Spleen (tissue), 11 donors: ENCODE data around the gene NUSAP1. TPM values are rescaled to one million over a fixed set of nuclear protein-coding genes. Genes with fewer than 3 reads are reported as not detected.

Source experiments
- DNase-seq: peaks from one replicate; pipeline ENCODE4 v3.0.0-alpha.2; 2020
- H3K27ac ChIP-seq, 8 donors: fragments of 200-600 bp; sonication (generic) in 7 of 8; 1 replicate in 4 of 8; 2 replicates in 4 of 8; pipeline versions ENCODE4 v1.5.0 to v1.8.0; 2016 to 2021; ENCODE audit warnings: inconsistent platforms in 4 of 8, mild to moderate bottlenecking in 4 of 8, moderate library complexity in 1 of 8
- H3K27me3 ChIP-seq, 7 donors: fragments of 200-600 bp; sonication (generic) in 6 of 7; replicated peaks in 1 of 7; 1 replicate in 4 of 7; 2 replicates in 3 of 7; pipeline versions ENCODE4 v1.5.0 to v1.8.0; 2016 to 2021; ENCODE audit warnings: inconsistent platforms in 3 of 7, mild to moderate bottlenecking in 1 of 7
- H3K36me3 ChIP-seq, 6 donors: fragments of 200-600 bp; sonication (generic) in 5 of 6; 1 replicate in 4 of 6; 2 replicates in 2 of 6; pipeline versions ENCODE4 v1.5.0 to v1.8.0; 2016 to 2021; ENCODE audit warnings: inconsistent platforms in 2 of 6
- H3K4me1 ChIP-seq, 6 donors: fragments of 200-600 bp; sonication (generic) in 5 of 6; 1 replicate in 3 of 6; 2 replicates in 3 of 6; pipeline versions ENCODE4 v1.5.0 to v1.8.0; 2016 to 2021; ENCODE audit warnings: inconsistent platforms in 3 of 6
- H3K4me3 ChIP-seq, 8 donors: fragments of 200-600 bp; sonication (generic) in 7 of 8; 1 replicate in 4 of 8; 2 replicates in 4 of 8; pipeline versions ENCODE4 v1.5.0 to v1.8.0; 2016 to 2021; ENCODE audit warnings: inconsistent platforms in 4 of 8, mild to moderate bottlenecking in 4 of 8, moderate library complexity in 2 of 8
- H3K9me3 ChIP-seq, 8 donors: fragments of 200-600 bp; sonication (generic) in 7 of 8; 1 replicate in 4 of 8; 2 replicates in 4 of 8; pipeline versions ENCODE4 v1.5.0 to v1.8.0; 2016 to 2021; ENCODE audit warnings: inconsistent platforms in 4 of 8
- CTCF ChIP-seq, 11 experiments: fragments of 200-600 bp in 7 of 11; fragments of 450-650 bp in 4 of 11; sonication (generic) in 4 of 11; IDR thresholded peaks in 8 of 11; conservative IDR thresholded peaks in 3 of 11; 1 replicate in 7 of 11; 2 replicates in 4 of 11; pipeline versions ENCODE4 v1.4.0 to v1.8.0; 2016 to 2021; ENCODE audit warnings: antibody characterized with exemption in 11 of 11, inconsistent platforms in 4 of 11, mild to moderate bottlenecking in 1 of 11
- POLR2A ChIP-seq, 3 donors: fragments of 450-650 bp; IDR thresholded peaks; one replicate each; pipeline ENCODE4 v1.5.1; 2017; ENCODE audit warnings: antibody characterized with exemption in 3 of 3, mild to moderate bottlenecking in 1 of 3
- POLR2AphosphoS5 ChIP-seq, 3 donors: sonication (generic); formaldehyde crosslinking; IDR thresholded peaks; one replicate each; pipeline ENCODE4 v1.5.1; 2017; ENCODE audit warnings: antibody characterized with exemption in 3 of 3
- WGBS, 5 donors: extraction: QIAGEN DNeasy Blood & Tissue Kit in 3 of 5; methylation state at CpG; one replicate each; pipeline versions ENCODE4 v1.1.5 to v1.1.7; 2013 to 2018; 5-methylcytosine and 5-hydroxymethylcytosine counted together
- intact Hi-C: fragments of 100-400 bp; cut with DNase I; formaldehyde crosslinking; loops from one replicate; pipeline ENCODE4 v1.15.0; 2023; ENCODE audit warnings: low total_unique reads
- polyA plus RNA-seq, 3 donors: library from polyadenylated mRNA; stranded (reverse); fragments of 200-250 nt; gene quantifications; one replicate each; pipeline ENCODE4 v1.2.1, GENCODE V29; 2013
- total RNA-seq, 7 donors: library from RNA; depleted of rRNA in 3 of 7; stranded (reverse); fragments of >200 nt in 3 of 7; fragmentation: NEBNext Ultra II Directional in 4 of 7; extraction: Animal tissue kit (Norgen Biotek cat#: 25700) in 4 of 7; gene quantifications; one replicate each; pipeline versions ENCODE4 v1.1.0 to v1.2.1, GENCODE V29; 2016 to 2021
- donor health status: healthy with polysubstance abuse.
- donor health status: DM: no; HTN: no; CAD: no; lungs with moderate emphysema.
- donor health status: DM: no; HTN: no; CAD: no.
- donor health status: Bipolar disorder and iron deficiency.
- donor health status: healthy.
- donor health status: DM: no; HTN: no; CAD: no.
- donor health status: DM: yes; HTN: yes; CAD: no.

Gene NUSAP1
- total and polyA plus RNA-seq, 10 donors = 4.0 to 47.5 (median 17.3) TPM

GRCh38 chr15:41334293-41335120 lies 1.8 kb downstream of the NUSAP1 start:
- H3K27ac ChIP-seq = peak overlapping the region in 3 of 8 donors; percentile 85 to 88 (median 86)
- TF ChIP-seq POLR2AphosphoS5 (IDR thresholded peaks at IDR 0.05) (no peak), CTCF (IDR thresholded peaks at IDR 0.05 in 8 of 11, conservative IDR thresholded peaks at IDR 0.05 in 3 of 11) (no peak), POLR2A (IDR thresholded peaks at IDR 0.05) (no peak)
- 72 to 88% (median 78%) methylated on average over 12 of the region's 12 CpGs for WGBS, 5 donors
- intact Hi-C loops = no loop called here
- DNase-seq = no peak
- H3K36me3 ChIP-seq = no peaks in the 10 kb centered on the region
- H3K4me1 ChIP-seq = peaks cover 12 to 51% (median 23%) of the 10 kb centered on the region in 6 donors
- no peaks in the 10 kb centered on the region for H3K27me3 ChIP-seq
- H3K9me3 ChIP-seq = no peaks in the 10 kb centered on the region
- H3K4me3 ChIP-seq = peak overlapping the region in 4 of 8 donors; percentile 94 to 100 (median 98)

- no peak overlapping the region for H3K27ac ChIP-seq
- H3K9me3 ChIP-seq = no peaks in the 10 kb centered on the region
- TF ChIP-seq POLR2AphosphoS5 (IDR thresholded peaks at IDR 0.05) (no peak), CTCF (IDR thresholded peaks at IDR 0.05 in 8 of 11, conservative IDR thresholded peaks at IDR 0.05 in 3 of 11) (no peak), POLR2A (IDR thresholded peaks at IDR 0.05) (no peak)
- H3K4me3 ChIP-seq = no peak overlapping the region
- DNase-seq = no peak
- WGBS, 5 donors = 86 to 96% (median 92%) methylated on average over 4 of the region's 4 CpGs
- peaks cover 11 to 43% (median 22%) of the 10 kb centered on the region in 6 donors for H3K4me1 ChIP-seq
- no peaks in the 10 kb centered on the region for H3K27me3 ChIP-seq
- H3K36me3 ChIP-seq = peaks cover 0 to 20% (median 0%) of the 10 kb centered on the region in 6 donors
- intact Hi-C loops = no loop called here
These were observed 3.9 kb downstream of the NUSAP1 start for GRCh38 chr15:41336549-41336948.

- WGBS, 5 donors = 97 to 100% (median 98%) methylated on average over 6 of the region's 6 CpGs
- Histone ChIP-seq H3K36me3 (peaks cover 0 to 25% (median 0%) of the 10 kb centered on the region in 6 donors), H3K27me3 (no peaks in the 10 kb centered on the region), H3K4me3 (no peak overlapping the region), H3K9me3 (no peaks in the 10 kb centered on the region), H3K4me1 (peaks cover 7 to 38% (median 17%) of the 10 kb centered on the region in 6 donors), H3K27ac (no peak overlapping the region)
- DNase-seq = no peak
- no peak for TF ChIP-seq POLR2AphosphoS5 (IDR thresholded peaks at IDR 0.05)
- TF ChIP-seq POLR2A (IDR thresholded peaks at IDR 0.05) = no peak
- no peak for TF ChIP-seq CTCF (IDR thresholded peaks at IDR 0.05 in 8 of 11, conservative IDR thresholded peaks at IDR 0.05 in 3 of 11)
- intact Hi-C loops = no loop called here
These were observed 4.4 kb downstream of the NUSAP1 start for GRCh38 chr15:41337047-41337446.
